HCT116 (cell line): ENCODE results near the gene ACBD4. TPM values are rescaled to one million over a fixed set of nuclear protein-coding genes. Genes with fewer than 3 reads are reported as not detected.

ENCODE experiments used
- ATAC-seq: fragments of 200-7000 bp; cut with Tn5 transposase; 2 replicates; pipeline ENCODE4 v1.9.1; 2020; ENCODE audit warnings: mild to moderate bottlenecking, moderate library complexity
- BruUV-seq: library from RNA; stranded (reverse); fragments of 400-500 nt; replicated peaks from 2 replicates; lab custom pipeline; 2021; lab: Mats Ljungman, UMichigan
- CTCF ChIA-PET: fragments of 300-600 bp; sonication (Branson Sonifier 250); formaldehyde crosslinking; loops from one replicate; lab custom pipeline; 2021; ENCODE audit warnings: antibody characterized with exemption; lab: Charles Lee
- POLR2A ChIA-PET: fragments of 300-600, 350-600 bp; sonication (Branson Sonifier 250); formaldehyde crosslinking; loops from one replicate; lab custom pipeline; 2021; ENCODE audit warnings: antibody characterized with exemption; lab: Charles Lee
- RAD21 ChIA-PET, 2 experiments: fragments of 300-600 bp; sonication (Branson Sonifier 250); formaldehyde crosslinking; loops; one replicate each; lab custom pipeline; 2023; ENCODE audit warnings: low total read pairs in 2 of 2; ENCODE audit not compliant: uncharacterized antibody in 2 of 2, unreplicated experiment in 2 of 2, low non-redundant PET in 1 of 2; lab: Charles Lee
- DNase-seq: peaks from one replicate; pipeline ENCODE4 v3.0.0-alpha.2; 2010; ENCODE audit warnings: low read depth, low spot score
- H2AFZ ChIP-seq: fragments of 200-600 bp; shearing (Covaris generic), sonication (generic); 2 replicates; pipeline ENCODE4 v1.6.1; 2017; ENCODE audit warnings: low read depth, mixed run types, mixed read lengths, antibody characterized with exemption, low read length; ENCODE audit not compliant: poor library complexity, severe bottlenecking
- H3K27ac ChIP-seq: 2 replicates; pipeline ENCODE4 v1.5.1; 2012; ENCODE audit warnings: low read depth, low read length
- H3K27me3 ChIP-seq: fragments of 200-600 bp; sonication (generic); 2 replicates; pipeline ENCODE4 v1.6.1; 2016; ENCODE audit warnings: mixed run types, low read length, mixed read lengths; ENCODE audit not compliant: insufficient read depth
- H3K36me3 ChIP-seq, 2 experiments: fragments of 200-500 bp in 1 of 2; fragments of 200-600 bp in 1 of 2; sonication (Bioruptor generic) in 1 of 2; sonication (generic) in 1 of 2; 2 replicates each; pipeline versions ENCODE4 v1.5.1 to v1.6.1; 2014 to 2016; ENCODE audit warnings: low read length in 2 of 2, inconsistent platforms in 1 of 2, mixed read lengths in 1 of 2, mixed run types in 1 of 2; ENCODE audit not compliant: insufficient read depth in 2 of 2, control insufficient read depth in 1 of 2
- H3K4me1 ChIP-seq, 2 experiments: fragments of 200-600 bp in 1 of 2; sonication (generic) in 1 of 2; 2 replicates each; pipeline versions ENCODE4 v1.5.1 to v1.6.1; 2012 to 2017; ENCODE audit warnings: low read length in 2 of 2, inconsistent platforms in 1 of 2, mild to moderate bottlenecking in 1 of 2, mixed read lengths in 1 of 2, mixed run types in 1 of 2, moderate library complexity in 1 of 2; ENCODE audit not compliant: insufficient read depth in 2 of 2, control insufficient read depth in 1 of 2
- H3K4me2 ChIP-seq: fragments of 200-600 bp; sonication (generic); 2 replicates; pipeline ENCODE4 v1.6.1; 2017; ENCODE audit warnings: mixed run types, low read length, mixed read lengths
- H3K4me3 ChIP-seq, 2 experiments: fragments of 200-600 bp in 1 of 2; sonication (generic) in 1 of 2; replicated peaks in 1 of 2; 2 replicates each; pipeline ENCODE4 v1.5.1; 2011 to 2016; ENCODE audit warnings: low read length in 2 of 2, control low read depth in 1 of 2, low read depth in 1 of 2, mild to moderate bottlenecking in 1 of 2, mixed read lengths in 1 of 2, mixed run types in 1 of 2
- H3K79me2 ChIP-seq: fragments of 200-600 bp; sonication (generic); 2 replicates; pipeline ENCODE4 v1.6.1; 2017; ENCODE audit warnings: mild to moderate bottlenecking, mixed run types, low read length, moderate library complexity, mixed read lengths; ENCODE audit not compliant: insufficient read depth
- H3K9ac ChIP-seq: fragments of 200-600 bp; sonication (generic); 2 replicates; pipeline ENCODE4 v1.6.1; 2016; ENCODE audit warnings: low read length, mixed read lengths
- H3K9me2 ChIP-seq: fragments of 200-600 bp; sonication (generic), shearing (Covaris generic); 2 replicates; pipeline ENCODE4 v1.6.1; 2017; ENCODE audit warnings: mixed run types, mild to moderate bottlenecking, moderate library complexity; ENCODE audit not compliant: insufficient read depth
- H3K9me3 ChIP-seq, 2 experiments: fragments of 200-500 bp in 1 of 2; fragments of 200-600 bp in 1 of 2; sonication (Bioruptor generic) in 1 of 2; sonication (generic) in 1 of 2; 2 replicates each; pipeline ENCODE4 v1.6.1; 2014 to 2017; ENCODE audit warnings: low read length in 2 of 2, mixed read lengths in 2 of 2, inconsistent platforms in 1 of 2, low read depth in 1 of 2, mild to moderate bottlenecking in 1 of 2, mixed run types in 1 of 2, moderate library complexity in 1 of 2; ENCODE audit not compliant: control insufficient read depth in 1 of 2, insufficient read depth in 1 of 2
- H4K20me1 ChIP-seq: fragments of 200-600 bp; sonication (generic), shearing (Covaris generic); 2 replicates; pipeline ENCODE4 v1.6.1; 2017; ENCODE audit warnings: mixed run types, mild to moderate bottlenecking, moderate library complexity; ENCODE audit not compliant: insufficient read depth
- CTCF ChIP-seq, 3 experiments: fragments of 200-600 bp in 1 of 3; sonication (generic) in 1 of 3; IDR thresholded peaks in 2 of 3; conservative IDR thresholded peaks in 1 of 3; 2 replicates each; pipeline ENCODE4 v1.5.1; 2012 to 2017; ENCODE audit warnings: low read depth in 2 of 3, low read length in 2 of 3, antibody characterized with exemption in 1 of 3, borderline replicate concordance in 1 of 3, control low read depth in 1 of 3, mild to moderate bottlenecking in 1 of 3, mixed read lengths in 1 of 3, mixed run types in 1 of 3, moderate library complexity in 1 of 3; ENCODE audit not compliant: insufficient read depth in 1 of 3
- POLR2A ChIP-seq: IDR thresholded peaks from 2 replicates; pipeline ENCODE4 v1.7.0; 2011; ENCODE audit warnings: borderline replicate concordance; ENCODE audit not compliant: insufficient read depth, insufficient read length; ENCODE audit errors: extremely low read depth
- intact Hi-C: fragments of 100-400 bp; cut with micrococcal nuclease; formaldehyde crosslinking; loops from 2 replicates; pipeline ENCODE4 v1.10.0; 2022
- total RNA-seq: library from RNA; stranded (reverse); gene quantifications from one replicate; pipeline ENCODE4 v1.2.1, GENCODE V29; 2021; ENCODE audit not compliant: unreplicated experiment

ACBD4 gene
- total RNA-seq, 1 experiment from 2014 or later = 13.6 TPM

- intact Hi-C loops = no loop called here
- H3K27ac ChIP-seq = 0 out of 2 replicates have a peak overlapping the region, but pooled peaks have one; percentile 28
Measured at GRCh38 chr17:45111850-45112249, 23.6 kb upstream of the ACBD4 start.

More at GRCh38 chr17:45111850-45112249, 23.6 kb upstream of the ACBD4 start:
- DNase-seq = no peak
- Histone ChIP-seq H3K79me2 (no peaks in the 10 kb centered on the region), H3K4me3 (no peak overlapping the region), H3K9me2 (no peaks in the 10 kb centered on the region), H3K9me3 (no peaks in the 10 kb centered on the region), H3K9ac (no peak overlapping the region), H3K4me2 (no peak overlapping the region), H3K36me3 (peaks cover 2 to 13% of the 10 kb centered on the region in 2 experiments; a peak in 3 of 4 replicates), H3K27me3 (no peaks in the 10 kb centered on the region), H4K20me1 (no peaks in the 10 kb centered on the region), H3K4me1 (peaks cover 3 to 10% of the 10 kb centered on the region in 2 experiments; a peak in 2 of 4 replicates), H2AFZ (no peak overlapping the region)
- BruUV-seq = TSS peak; percentile 38
- RAD21 ChIA-PET = no interaction called here
- ATAC-seq = no peak
- TF ChIP-seq CTCF (IDR thresholded peaks at IDR 0.05 in 2 of 3, conservative IDR thresholded peaks at IDR 0.05 in 1 of 3; ENCODE audit: borderline replicate concordance in 1 of 3, insufficient read depth in 1 of 3, low read depth in 2 of 3, low read length in 2 of 3) (no peak), POLR2A (no peak)
- POLR2A ChIA-PET = interaction anchor here (0.6 to 1.5 kb wide), 2 partner anchors 16 to 48 kb away, joined by 4 read pairs; no protein-coding TSS in a partner anchor
- CTCF ChIA-PET = no interaction called here
